DMS153 (cell line): Measurements from ENCODE around the gene APEH.

Experiments used
- DNase-seq: peaks from one replicate; lab custom pipeline; 2025; lab: John Stamatoyannopoulos, UW

The APEH gene

DNA sequence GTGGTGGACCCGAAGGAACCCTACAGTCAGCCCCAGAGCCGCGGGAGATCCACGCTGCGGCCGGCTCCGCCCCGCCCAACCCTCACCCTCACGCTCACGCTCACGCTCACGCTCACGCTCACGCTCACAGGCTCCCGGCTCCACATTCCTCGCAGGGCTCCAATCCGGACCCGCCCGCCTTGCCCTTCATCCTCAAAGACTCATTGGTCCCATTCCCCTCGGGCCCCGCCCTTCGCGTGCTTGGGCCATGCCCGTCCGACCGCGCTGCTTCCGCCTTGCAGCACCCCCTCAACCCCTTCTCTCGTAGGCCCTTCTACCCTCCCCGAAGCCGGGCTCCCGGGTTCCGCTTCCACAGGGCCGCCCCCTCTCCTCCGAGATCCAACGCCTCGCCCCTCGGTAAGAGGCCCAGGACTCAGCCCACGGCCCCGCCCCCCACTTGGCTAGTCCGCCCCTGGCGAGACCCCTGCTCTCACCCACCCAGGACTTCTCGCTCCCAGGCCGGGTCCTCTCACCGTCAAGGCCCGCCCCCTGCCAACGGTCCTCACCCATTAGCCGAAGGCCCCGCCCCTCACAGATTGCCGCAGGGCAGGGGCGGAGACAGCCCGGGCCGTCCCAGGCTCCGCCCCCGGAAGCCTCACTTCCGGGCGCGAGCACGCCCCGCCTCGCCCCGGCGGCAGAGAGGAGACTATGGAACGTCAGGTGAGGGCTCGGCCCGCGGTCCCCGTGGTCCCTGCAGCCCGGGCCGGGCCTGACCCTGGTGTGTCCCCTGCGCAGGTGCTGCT, at the start of gene APEH:
Gene APEH, plus strand, starts transcription at position 637 of the 782 bp plus-strand sequence. Its CDS starts 51 bp downstream, at position 688.
- DNase-seq: no peak

DNA sequence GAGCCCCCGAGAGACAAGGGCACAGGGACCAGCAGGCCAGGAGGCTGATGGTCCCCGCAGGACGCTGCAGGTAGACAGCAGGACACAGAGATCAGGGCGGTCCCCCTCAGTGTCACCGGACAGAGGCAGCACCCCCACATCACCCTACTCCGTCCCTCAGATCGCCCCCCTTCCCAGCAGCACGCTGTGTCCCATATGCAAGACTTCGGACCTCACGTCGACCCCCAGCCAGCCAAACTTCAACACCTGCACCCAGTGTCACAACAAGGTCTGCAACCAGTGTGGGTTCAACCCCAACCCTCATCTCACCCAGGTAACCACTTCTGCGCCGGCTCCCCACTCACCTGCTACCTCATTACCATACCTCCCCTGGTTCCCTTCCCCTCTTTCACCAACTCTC, 49.1 kb upstream of the APEH start:
- no peak for DNase-seq

DNA sequence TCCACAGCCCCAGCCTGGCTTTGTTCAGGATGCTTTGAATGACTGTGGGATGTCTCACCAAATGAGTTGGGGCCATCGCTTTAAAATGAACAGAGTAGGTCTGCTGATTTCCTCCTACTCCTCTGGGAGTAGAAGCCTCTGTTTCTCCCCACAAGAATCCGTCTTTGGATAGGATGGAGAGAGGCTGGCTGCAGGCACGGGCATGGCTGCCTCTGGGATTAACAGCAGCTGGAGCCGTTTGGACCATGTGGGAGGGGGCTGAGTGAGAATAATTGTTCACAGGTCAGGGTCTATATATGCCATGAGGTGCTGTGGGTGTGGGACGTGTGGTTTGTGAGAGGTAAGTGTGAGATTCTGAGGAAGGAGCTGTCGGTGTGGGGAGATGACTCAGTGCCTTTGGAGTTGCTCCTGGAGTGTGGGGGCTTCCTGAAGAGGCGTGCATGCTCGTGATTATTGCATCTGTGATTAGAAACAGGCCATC, 48.0 kb upstream of the APEH start:
- DNase-seq: no peak

DNA sequence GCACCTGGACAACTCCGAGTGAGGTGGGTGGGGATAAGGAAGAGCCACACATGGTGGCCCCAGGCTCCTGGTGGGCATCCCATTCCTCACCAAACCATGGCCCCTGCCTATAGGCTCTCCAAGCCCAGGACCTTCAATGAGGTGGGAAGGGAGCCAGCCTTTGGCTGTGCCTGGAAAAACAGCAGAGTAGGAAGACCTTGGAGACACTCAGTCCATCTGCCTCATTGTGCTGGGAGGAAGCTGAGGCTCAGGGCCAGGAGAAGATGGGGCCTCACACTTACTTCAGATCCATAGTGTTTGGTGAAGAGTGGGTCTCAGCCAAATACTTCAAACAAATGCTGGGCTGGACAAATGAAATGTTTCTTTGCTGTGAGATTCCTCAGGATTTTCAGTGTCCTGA, 47.4 kb upstream of the APEH start:
- no peak for DNase-seq

DNA sequence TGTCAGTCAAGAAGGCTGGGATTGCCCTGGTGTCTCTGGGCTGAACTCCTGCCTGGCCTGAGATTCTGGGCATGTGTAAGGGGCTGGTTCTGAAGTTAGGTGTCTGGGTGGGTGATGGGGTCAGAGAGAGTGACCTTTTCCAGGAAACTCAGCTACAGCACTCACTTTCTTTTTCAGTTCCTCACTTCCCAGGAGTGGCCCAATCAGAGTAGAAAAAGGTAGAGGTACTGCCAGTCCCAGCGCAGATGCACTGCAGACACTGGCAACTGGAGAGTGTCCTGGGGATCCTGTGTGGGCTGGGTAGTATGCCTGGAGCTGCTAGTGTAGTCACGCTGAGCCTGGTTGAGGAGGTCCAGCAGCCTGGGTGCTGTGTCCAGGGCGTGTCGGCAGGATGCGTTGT, 46.5 kb upstream of the APEH start:
- no peak for DNase-seq

DNA sequence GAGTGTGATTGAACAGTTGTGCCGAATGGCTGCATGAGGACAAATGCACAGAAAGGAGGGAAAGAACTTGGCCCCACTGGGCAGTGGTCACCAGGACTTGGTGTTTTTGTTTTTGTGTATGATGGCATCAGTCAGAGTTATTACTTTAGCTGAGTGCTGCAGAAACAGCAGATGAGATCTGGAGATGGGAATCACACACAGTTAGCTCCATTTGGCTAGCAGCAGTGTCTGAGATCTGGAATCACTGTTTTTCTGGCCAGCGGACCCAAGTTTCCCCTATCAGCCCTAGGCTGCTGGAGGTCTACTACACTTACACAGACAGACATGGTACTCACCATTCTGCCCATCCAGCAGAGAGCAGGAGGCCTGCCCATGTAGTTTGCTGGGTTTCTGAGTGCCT, 45.9 kb upstream of the APEH start:
- no peak for DNase-seq

DNA sequence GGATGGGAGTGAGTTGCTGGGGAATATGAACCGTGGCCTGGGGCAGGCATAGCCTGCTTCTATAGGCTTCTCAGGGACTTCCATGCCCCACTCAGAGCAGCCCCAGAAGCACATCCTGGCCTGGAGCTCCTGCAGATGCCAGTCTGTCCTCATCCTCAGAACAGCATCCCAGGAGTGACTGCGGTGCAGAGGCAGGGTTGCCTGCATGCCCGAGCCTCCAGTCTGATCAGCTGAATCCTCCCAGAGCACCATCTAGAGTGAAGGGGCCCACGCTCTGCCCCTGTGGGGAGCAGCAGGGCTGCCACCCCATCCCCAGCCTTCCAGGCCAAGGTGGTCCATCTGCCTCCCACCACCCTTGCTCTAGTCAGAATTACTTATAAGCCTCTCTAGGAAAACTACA, 44.7 kb upstream of the APEH start:
- no peak for DNase-seq

DNA sequence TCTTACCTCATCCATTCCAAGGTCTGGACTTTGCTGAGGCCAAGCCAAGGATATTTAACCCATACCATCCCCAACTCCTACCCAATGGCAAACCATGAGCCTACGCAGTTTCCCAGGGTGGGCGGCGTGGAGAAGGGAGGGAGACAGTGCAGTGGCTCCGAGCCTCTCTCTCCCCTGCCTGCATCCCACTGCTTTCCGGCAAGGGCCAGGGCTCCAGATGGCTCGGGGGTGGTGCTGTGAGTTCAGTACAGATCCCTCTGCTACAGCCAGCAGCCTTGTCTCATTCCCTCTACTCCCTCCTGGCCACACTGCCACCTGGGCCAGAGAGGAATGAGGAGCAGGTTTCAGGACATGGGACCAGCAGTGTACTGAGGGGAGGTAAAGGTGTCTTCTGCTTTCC, 44.3 kb upstream of the APEH start:
- no peak for DNase-seq

DNA sequence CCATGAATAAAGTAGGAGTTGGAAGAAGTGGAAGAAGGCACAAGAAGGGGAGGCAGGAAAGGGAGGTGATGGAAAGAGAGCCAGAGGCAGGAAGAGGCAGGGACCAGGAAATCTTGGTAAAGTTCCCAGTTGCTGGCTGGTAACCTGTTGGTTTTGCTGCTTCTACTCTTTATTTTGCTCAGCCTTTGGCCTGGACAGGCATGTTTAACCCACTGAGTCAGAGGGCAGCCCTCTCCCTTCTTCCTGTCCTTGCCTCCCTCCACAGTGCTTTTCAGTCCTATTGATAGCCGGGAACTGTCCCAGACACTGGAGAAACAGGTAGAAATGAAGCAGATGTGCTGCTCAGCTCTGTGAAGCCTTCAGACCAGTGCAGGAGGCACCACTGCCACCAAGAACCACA, 43.4 kb upstream of the APEH start:
- DNase-seq: no peak

DNA sequence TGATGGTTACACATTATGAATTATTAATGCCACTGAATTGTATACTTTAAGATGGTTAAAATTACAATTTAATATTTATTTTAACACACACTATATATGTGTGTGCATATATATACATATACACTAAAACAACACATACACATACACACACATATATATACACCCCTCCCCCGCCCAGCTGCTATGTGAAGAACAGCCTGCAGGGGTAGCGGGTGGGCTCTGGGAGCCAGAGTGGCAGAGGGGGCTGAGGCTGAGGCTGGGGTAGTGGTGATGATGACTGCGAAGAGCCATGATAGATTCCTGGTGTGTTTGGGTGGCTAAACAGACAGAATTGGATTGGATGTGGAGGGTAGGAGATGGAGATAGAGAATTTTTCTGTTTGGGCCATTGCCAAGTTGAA, 39.4 kb upstream of the APEH start:
- DNase-seq: no peak

DNA sequence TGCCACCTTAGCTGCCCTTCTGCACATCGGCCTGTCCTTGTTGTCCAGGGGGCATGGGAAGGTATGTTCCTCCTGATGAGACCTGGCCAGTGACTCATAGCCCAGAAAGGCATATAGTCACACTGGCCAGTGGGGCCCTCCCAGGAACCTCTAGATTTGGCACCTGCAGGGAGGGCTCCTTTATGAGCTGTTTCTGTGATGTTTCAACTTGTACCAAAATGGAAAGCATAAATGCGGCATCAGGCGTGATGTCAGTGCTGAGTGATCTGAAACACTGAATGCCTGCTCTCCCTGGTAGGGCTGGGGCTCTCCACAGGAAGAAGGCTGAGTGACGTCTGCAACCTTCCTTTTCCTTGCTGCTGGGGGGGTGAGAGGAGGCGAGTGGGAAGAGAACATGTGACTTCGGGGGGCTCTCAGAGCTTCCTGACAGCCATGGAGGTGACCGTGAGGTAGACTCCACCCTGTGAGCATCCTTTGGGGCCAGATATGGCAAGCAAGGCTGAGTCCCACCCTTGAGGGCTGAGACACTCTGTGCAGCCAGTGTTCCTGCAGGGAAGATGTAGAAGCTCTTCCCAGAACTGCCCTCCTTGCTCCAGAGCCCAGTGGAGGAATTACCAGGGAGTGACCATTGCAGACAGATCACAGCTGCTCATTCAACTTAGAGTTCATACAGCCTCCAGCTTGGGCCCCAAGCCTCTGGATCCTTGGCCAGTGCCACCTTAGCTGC, 37.1 kb upstream of the APEH start:
- no peak for DNase-seq

DNA sequence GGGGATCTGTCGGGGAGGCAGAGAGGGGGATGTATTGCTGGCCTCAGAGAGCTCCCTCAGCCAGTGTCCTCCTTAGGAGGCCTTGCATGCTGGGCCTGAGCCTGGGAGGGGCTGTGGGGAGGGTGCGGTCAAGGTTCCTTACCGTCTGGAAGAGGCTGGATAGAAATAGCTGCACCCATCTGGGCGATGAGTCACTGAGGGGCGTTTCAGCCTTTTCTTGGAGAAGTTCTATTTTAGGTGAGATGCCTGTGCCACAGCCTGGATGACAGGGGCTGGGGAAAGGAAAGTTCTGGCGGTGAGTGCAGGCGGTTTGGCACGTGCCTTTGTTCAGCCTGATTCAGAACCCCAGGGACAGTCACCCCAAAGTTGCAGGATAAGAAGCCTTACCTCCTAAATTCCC, 35.7 kb upstream of the APEH start:
- DNase-seq: no peak

DNA sequence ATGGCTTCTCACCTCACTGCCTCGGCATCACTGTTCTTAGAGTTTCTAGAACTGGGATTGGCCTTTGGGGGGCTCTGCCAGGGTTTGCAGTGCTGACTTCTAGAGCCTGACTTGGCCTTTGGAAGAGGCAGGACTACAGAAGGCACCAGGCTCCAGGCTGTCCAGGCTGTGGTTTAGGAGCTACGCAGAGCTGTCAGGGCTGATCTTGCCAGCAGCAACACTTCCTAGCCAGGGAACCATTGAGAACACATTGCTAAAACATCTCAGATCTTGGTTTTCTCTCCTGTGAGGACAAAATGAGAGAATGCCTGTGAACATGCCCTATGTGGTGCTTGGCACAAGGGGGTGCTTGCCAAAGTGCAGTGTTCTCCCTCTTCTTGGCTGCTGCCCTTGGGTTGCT, 34.6 kb upstream of the APEH start:
- DNase-seq: no peak

DNA sequence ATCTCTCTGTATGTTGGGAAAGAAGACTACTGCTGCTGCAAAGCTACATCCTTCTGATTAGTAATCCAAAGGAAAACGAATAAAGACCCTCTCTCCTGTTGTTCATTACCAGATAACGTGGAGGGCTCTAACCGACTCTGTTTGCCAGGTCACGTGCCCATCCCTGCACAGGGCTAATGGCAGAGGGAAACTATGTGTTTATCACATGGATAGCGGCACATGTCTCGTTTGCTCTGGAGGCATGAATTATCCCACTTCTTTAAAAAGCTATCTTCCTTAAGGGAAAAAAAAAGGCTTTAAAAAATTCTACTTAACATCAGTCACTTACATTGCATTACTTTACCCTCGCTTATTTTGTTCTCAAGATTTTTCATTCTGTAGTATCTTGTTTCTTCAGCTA, 32.9 kb upstream of the APEH start:
- DNase-seq: no peak

DNA sequence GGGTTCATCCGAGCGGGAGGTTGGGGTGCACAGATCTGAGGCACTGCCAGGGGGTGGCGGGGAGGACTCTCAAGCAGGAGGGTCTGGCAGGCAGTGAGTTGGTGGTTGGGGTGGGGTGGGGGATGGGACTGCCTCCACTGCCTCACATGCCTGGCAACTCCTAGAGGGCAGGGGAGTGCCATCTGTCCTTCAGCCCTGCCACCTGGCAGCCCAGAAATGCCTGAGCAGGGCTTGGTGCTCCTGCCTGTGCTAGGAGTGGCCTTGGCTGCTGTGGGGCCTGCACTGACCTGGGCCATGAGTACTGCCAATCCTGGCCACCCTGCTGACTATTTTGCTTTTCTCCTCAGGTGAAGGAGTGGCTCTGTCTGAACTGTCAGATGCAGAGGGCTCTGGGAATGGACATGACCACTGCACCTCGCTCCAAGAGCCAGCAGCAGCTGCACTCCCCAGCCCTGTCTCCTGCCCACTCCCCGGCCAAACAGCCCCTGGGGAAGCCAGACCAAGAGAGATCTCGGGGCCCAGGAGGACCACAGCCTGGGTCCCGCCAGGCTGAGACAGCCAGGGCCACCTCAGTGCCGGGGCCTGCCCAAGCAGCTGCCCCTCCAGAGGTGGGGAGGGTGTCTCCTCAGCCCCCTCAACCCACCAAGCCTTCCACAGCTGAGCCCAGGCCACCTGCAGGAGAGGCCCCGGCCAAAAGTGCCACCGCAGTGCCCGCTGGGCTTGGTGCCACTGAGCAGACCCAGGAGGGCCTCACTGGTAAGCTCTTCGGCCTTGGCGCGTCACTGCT, 32.0 kb upstream of the APEH start:
- no peak for DNase-seq

DNA sequence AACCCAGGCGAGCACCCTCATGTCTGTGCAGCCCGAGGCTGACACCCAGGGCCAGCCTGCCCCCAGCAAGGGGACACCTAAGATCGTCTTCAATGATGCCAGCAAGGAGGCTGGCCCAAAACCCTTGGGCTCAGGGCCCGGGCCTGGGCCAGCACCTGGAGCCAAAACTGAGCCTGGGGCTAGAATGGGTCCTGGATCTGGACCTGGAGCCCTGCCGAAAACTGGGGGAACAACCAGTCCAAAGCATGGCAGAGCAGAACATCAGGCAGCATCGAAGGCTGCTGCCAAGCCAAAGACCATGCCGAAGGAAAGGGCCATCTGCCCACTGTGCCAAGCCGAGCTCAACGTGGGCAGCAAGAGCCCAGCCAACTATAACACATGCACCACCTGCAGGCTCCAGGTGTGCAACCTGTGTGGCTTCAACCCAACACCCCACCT, 31.4 kb upstream of the APEH start:
- no peak for DNase-seq

DNA sequence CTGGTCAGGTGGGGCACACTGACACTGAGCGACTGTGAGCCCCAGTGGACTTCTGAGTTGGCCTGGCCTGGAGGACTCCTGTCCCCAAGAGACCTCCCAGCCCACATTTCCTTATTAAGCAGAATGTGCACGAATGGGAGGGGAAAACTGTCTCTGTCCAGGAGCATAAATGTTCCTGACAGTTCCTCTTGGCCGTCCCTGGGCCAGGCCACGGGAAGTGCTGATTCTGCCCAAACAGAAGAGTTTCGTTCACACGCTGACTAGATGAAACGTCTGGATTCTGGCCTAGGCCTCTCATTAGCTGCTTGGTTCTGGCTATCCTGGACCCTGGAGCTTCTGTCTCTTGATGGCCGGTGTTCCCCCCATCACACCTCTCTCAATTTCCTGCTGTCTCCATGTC, 29.5 kb upstream of the APEH start:
- DNase-seq: no peak

DNA sequence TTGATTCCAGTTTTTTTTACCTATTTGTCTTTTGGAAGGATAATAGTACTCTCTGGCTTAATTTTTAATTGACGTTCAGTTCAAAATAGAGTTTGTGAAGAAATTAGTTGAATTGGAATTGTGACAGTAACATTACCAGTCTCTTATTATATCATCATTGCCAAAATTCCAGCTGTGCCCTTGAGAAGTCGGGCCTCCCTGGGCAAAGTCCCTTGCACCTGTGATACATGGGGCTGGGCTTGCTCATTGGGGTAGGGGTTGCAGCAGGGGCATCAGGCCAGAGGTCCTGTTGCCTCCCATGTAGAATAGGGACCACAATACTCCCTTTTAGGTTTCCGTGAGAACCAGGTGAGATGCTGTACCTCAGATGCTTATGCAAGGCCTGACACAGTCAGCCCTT, 27.9 kb upstream of the APEH start:
- no peak for DNase-seq

DNA sequence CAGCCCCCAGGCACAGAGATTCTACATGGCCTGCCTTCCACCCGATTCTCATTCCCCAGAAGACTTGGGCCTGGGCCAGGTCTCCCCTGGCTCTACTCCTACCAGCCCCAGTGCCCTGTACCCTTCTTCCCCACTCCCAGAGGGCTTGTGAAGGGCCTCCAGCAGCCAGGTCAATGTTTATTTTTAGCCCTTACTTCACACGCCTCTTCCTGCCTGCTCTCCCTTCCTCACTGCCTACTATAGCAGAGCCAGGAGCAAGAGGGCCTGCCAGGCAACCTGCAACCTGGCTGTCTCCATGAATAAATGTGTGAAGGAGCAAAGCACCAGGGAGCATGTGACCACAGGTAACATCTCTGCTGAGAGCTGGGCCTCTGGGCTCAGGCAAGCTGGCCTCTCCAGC, 26.4 kb upstream of the APEH start:
- peak; percentile 69 for DNase-seq

DNA sequence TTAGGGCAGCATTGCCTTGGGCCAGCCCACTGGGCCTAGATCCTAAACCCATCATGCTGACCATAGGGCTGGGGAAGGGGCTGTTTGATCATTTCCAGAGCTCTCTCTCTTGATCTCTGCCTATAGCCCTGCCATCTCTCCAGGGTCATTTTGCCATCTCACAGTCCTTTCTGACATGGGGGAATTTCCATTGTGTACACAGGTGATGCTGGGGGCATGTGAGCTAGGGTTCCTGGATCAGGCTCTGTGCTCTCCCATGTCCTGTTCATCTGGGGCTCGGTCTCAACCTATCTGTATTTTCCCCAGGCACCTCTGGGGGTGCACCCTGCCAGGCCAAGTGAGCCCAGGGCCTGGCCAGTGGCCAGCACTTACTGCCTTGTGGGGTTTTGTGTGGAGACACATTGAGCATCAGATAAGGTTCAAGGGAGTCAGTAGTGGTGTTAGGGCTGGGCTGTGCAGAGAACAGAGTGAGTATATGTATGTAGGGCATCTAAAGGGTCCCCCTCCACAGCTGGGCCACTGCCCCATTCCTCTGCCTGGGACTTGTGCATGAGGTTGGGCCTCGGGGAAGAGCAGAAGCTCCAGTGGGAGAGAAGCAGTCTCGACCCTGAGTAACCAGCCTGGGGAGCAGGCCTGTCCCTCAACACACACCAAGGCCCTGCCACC, 25.7 kb upstream of the APEH start:
- no peak for DNase-seq

DNA sequence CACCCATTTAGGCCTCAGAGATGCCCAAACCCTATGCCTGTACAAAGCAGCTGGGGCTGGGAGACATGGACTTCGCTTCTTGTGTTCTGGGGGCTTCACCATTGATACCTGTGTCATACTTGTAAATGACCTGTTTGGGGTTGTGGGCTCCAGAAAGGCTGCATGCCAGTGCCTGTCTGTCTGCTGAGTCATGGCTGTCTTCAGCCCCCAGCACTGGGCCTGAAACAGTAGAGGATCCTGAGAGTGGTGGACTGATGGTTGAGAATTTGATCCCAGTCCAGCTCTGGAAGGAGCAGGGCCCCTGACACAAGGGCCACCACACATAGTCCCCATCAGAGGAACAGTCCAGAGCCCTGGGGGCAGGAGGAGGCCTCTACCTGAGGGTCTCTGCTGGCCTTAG, 24.6 kb upstream of the APEH start:
- no peak for DNase-seq

DNA sequence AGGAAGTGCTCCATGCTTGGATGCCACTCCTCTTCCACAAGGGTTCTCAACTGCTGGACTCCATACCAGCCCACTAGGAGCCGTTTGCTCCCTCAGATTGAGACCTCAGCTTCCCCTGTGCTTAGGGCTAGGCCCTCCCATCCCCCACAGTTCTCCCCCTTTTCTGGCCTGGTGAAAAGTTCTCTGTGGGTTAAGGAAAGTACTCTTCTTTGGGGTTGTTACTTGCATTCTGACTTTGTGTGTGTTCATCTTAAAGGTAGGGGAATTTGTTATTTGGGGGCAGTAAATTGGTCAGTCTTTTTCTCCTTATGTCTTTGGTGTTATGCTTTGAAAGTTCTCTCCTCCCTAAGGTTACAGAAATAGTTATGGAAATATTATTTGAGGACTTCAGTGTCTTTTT, 24.0 kb upstream of the APEH start:
- DNase-seq: no peak
